K562 (cell line): Measurements from ENCODE around the gene AVPI1. TPM values are rescaled to one million over a fixed set of nuclear protein-coding genes. Genes with fewer than 3 reads are reported as not detected.

Experiments used
- ATAC-seq: fragments of 200-7000 bp; cut with Tn5 transposase; 3 replicates; pipeline ENCODE4 v1.9.1; 2020; ENCODE audit warnings: moderate library complexity
- BruUV-seq: library from RNA; stranded (reverse); fragments of 400-500 nt; replicated peaks from 2 replicates; lab custom pipeline; 2021; lab: Mats Ljungman, UMichigan
- CTCF ChIA-PET: fragments of 300-600 bp; formaldehyde crosslinking; extraction: SDS; loops from one replicate; lab custom pipeline; 2021; ENCODE audit warnings: low intra/inter-chr PET ratio; lab: Yijun Ruan, JAX
- POLR2A ChIA-PET: fragments of 300-600, 350-650 bp; sonication (Branson Sonifier 250); formaldehyde crosslinking; extraction: SDS; loops from one replicate; lab custom pipeline; 2021; ENCODE audit warnings: antibody characterized with exemption, inconsistent platforms; lab: Yijun Ruan, JAX
- DNase-seq, 4 experiments: peaks; one replicate each; pipeline versions ENCODE4 v3.0.0 to v3.0.0-alpha.2; 2011 to 2018; ENCODE audit warnings: low spot score in 3 of 4, mixed read lengths in 3 of 4; ENCODE audit errors: extremely low read depth in 1 of 4
- FAIRE-seq: peaks from 2 replicates; lab custom pipeline; 2011; peaks lifted over from hg19 to GRCh38; lab: Jason Lieb, UNC
- H2AFZ ChIP-seq: 2 replicates; pipeline ENCODE4 v1.6.0; 2011; ENCODE audit warnings: low read depth, low read length, control low read depth, inconsistent platforms
- H3K27ac ChIP-seq: fragments of 200-600 bp; 3 replicates; pipeline ENCODE4 v1.8.0; 2011; ENCODE audit warnings: low read depth, mild to moderate bottlenecking, control low read depth, inconsistent platforms, low read length, moderate library complexity, mixed read lengths; ENCODE audit errors: extremely low read depth
- H3K27me3 ChIP-seq, 2 experiments: fragments of 300-600 bp in 1 of 2; 2 replicates in 1 of 2; 3 replicates in 1 of 2; pipeline versions ENCODE4 v1.6.0 to v1.8.0; 2011; ENCODE audit warnings: inconsistent platforms in 2 of 2, low read length in 2 of 2, mild to moderate bottlenecking in 1 of 2, mixed read lengths in 1 of 2, moderate library complexity in 1 of 2; ENCODE audit not compliant: control insufficient read depth in 2 of 2, insufficient read depth in 2 of 2
- H3K36me3 ChIP-seq: fragments of 300-600 bp; 3 replicates; pipeline ENCODE4 v1.8.0; 2011; ENCODE audit warnings: mild to moderate bottlenecking, low read length, inconsistent platforms; ENCODE audit not compliant: control insufficient read depth, insufficient read depth
- H3K4me1 ChIP-seq, 2 experiments: fragments of 200-600 bp in 1 of 2; replicated peaks in 1 of 2; 2 replicates in 1 of 2; 3 replicates in 1 of 2; pipeline versions ENCODE4 v1.5.1 to v1.8.0; 2011; ENCODE audit warnings: inconsistent platforms in 2 of 2, low read length in 2 of 2, mild to moderate bottlenecking in 1 of 2, mixed read lengths in 1 of 2, moderate library complexity in 1 of 2; ENCODE audit not compliant: control insufficient read depth in 2 of 2, insufficient read depth in 2 of 2
- H3K4me2 ChIP-seq: 2 replicates; pipeline ENCODE4 v1.6.1; 2011; ENCODE audit warnings: low read length, control low read depth, inconsistent platforms, mixed read lengths; ENCODE audit not compliant: insufficient read depth
- H3K4me3 ChIP-seq: fragments of 200-600 bp; sonication (generic), shearing (Covaris generic); 2 replicates; pipeline ENCODE4 v1.5.1; 2016; ENCODE audit warnings: control low read depth, inconsistent platforms
- H3K79me2 ChIP-seq: fragments of 200-600 bp; 3 replicates; pipeline ENCODE4 v1.8.0; 2011; ENCODE audit warnings: low read length, inconsistent platforms; ENCODE audit not compliant: control insufficient read depth, insufficient read depth
- H3K9ac ChIP-seq, 2 experiments: 2 replicates each; pipeline versions ENCODE4 v1.6.0 to v1.6.1; 2011; ENCODE audit warnings: low read depth in 2 of 2, low read length in 2 of 2, control low read depth in 1 of 2, inconsistent platforms in 1 of 2, mild to moderate bottlenecking in 1 of 2, mixed read lengths in 1 of 2; ENCODE audit not compliant: insufficient read depth in 1 of 2
- H3K9me1 ChIP-seq: one replicate; pipeline ENCODE4 v1.6.0; 2011; ENCODE audit warnings: inconsistent platforms, mild to moderate bottlenecking, low read length, moderate library complexity; ENCODE audit not compliant: control insufficient read depth, insufficient read depth
- H3K9me3 ChIP-seq: replicated peaks from 2 replicates; pipeline ENCODE4 v1.5.1; 2011; ENCODE audit warnings: low read depth, low read length, inconsistent platforms; ENCODE audit not compliant: control insufficient read depth, insufficient read depth
- H4K20me1 ChIP-seq: replicated peaks from 2 replicates; pipeline ENCODE4 v1.6.1; 2011; ENCODE audit warnings: low read length, inconsistent platforms, mixed read lengths; ENCODE audit not compliant: control insufficient read depth, insufficient read depth
- ARID1B ChIP-seq: fragments of 450-650 bp; IDR thresholded peaks from 2 replicates; pipeline ENCODE4 v1.6.1; 2016; ENCODE audit warnings: antibody characterized with exemption, mild to moderate bottlenecking, inconsistent platforms
- SUPT5H ChIP-seq: fragments of 450-650 bp; IDR thresholded peaks from 2 replicates; pipeline ENCODE4 v1.6.1; 2016
- TSC22D4 ChIP-seq: fragments of 450-650 bp; IDR thresholded peaks from 2 replicates; pipeline ENCODE4 v1.6.1; 2016; ENCODE audit warnings: missing genetic modification characterization, missing biosample characterization, control low read depth
- ZNF274 ChIP-seq: IDR thresholded peaks from 2 replicates; pipeline ENCODE4 v1.6.1; 2011; ENCODE audit warnings: low read depth, mild to moderate bottlenecking, low read length, moderate library complexity, borderline replicate concordance
- WGBS: fragments of 100-300 bp; shearing (Covaris generic); methylation state at CpG from one replicate; pipeline ENCODE4 v1.1.6; 2016; ENCODE audit warnings: low coverage, mixed read lengths; ENCODE audit not compliant: insufficient coverage; ENCODE audit errors: missing lambda C conversion rate; 5-methylcytosine and 5-hydroxymethylcytosine counted together
- in situ Hi-C: fragments of 300-500 bp; cut with MboI; formaldehyde crosslinking; loops from 4 replicates; pipeline ENCODE4 v1.15.0; 2018; ENCODE audit warnings: inconsistent platforms, mixed read lengths
- intact Hi-C: fragments of 100-400 bp; cut with micrococcal nuclease; formaldehyde crosslinking; loops from 2 replicates; pipeline ENCODE4 v1.14.2; 2022
- polyA plus RNA-seq, 8 experiments: library from polyadenylated mRNA; depleted of rRNA in 4 of 8; stranded (reverse) in 5 of 8; unstranded in 3 of 8; fragments of >200 nt; fragmentation: Nextera tagmentation in 2 of 8; fragmentation: Illumina TruSeq in 1 of 8; extraction: Ambion mirVana in 2 of 8; extraction: Trizol in 1 of 8; gene quantifications; 2 replicates each; pipeline versions ENCODE4 v1.2.1 to v1.2.3, GENCODE V29; 2011 to 2014; ENCODE audit warnings: inconsistent platforms in 1 of 8, missing spikeins in 1 of 8
- total RNA-seq, 7 experiments: library from RNA; depleted of rRNA in 6 of 7; stranded (reverse); fragments of >200 nt in 6 of 7; fragmentation: Illumina TruSeq in 2 of 7; extraction: Trizol in 2 of 7; gene quantifications; 2 replicates each; pipeline versions ENCODE4 v1.2.1 to v1.2.3, GENCODE V29; 2011 to 2021; ENCODE audit warnings: low replicate concordance in 1 of 7
- TF ChIP-seq, protein P1 (sequence below): sonication (generic); formaldehyde crosslinking; IDR thresholded peaks from 2 replicates; pipeline ENCODE4 v1.8.0; 2022; ENCODE audit warnings: mild to moderate bottlenecking, missing genetic modification reagents
- TF ChIP-seq, protein P2 (sequence below): fragments of 450-650 bp; IDR thresholded peaks from 2 replicates; pipeline ENCODE4 v1.6.1; 2018; ENCODE audit not compliant: partially characterized antibody

Gene AVPI1
- total and polyA plus RNA-seq, 9 of the 15 experiments (the other 6 are each of a cell fraction or from before 2014, with no cell fraction given), result 0.90 to 10.4 (median 7.4) TPM

DNA sequence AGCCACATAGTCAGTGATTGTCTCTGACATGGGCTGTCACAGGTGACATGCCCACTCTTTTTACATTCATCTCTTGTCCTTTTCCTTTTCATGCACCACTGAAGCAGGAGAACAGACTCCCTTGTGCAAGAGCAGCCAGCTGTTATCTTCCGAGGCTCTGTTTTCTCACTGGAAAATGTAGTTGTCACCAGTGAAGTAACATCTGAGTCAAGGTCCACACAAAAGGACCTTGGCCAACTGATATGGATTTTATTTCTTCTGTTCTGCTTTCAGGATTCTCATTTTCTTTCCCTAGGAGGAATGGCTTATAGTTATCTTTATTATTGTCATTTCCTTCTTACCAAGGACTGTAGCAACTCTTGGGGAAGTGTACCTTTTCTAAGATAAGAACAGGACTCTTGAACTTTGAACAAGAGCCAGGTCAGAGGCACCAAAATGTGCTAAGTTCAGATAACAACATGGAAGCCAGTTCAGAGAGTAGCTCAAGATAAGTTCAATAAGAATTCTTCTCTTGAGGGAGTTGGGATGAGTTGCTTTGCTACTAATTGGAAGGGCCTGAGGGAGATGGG is 22.7 kb downstream of the AVPI1 start (continued):
- TF ChIP-seq SUPT5H (no peak), ARID1B (peak; percentile 97)

DNA sequence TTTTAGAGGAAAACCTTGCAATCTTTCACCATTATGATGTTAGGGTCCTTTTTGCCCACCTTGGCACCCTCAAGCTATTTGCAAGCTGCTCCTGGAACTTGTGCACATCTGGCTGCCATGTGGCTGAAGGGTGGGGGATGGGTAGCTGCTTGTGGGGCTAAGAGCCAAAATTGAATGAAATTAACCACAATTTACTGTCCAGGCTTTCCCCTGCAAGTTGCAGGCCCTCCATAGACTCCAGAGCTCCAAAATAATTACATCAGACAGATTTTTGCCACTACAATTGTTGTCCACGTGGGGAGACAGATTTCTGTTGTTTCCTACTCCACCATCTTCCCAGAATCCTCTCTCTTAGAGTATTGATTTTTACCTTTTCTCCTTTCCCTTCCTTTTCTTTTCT is 27.5 kb downstream of the AVPI1 start:
- ChIA-PET CTCF (no interaction called here), POLR2A (interaction anchor here (0.9 kb wide), 1 partner anchor 12 kb away, joined by 5 read pairs; no protein-coding TSS in a partner anchor)
- 88% methylated on average over 1 of the region's 1 CpG for WGBS
- Histone ChIP-seq H3K79me2 (peaks cover 3% of the 10 kb centered on the region; the same call in 2 of the 3 replicates), H3K9me1 (no peaks in the 10 kb centered on the region), H3K9me3 (no peaks in the 10 kb centered on the region), H3K4me2 (no peak overlapping the region), H3K4me3 (no peak overlapping the region), H3K27ac (no peak overlapping the region), H3K9ac (no peak overlapping the region), H2AFZ (no peak overlapping the region), H3K4me1 (peaks cover 13 to 24% of the 10 kb centered on the region in 2 experiments), H4K20me1 (0 out of 2 replicates have a peak, but pooled peaks cover 3% of the 10 kb centered on the region), H3K27me3 (no peaks in the 10 kb centered on the region), H3K36me3 (peaks cover 61% of the 10 kb centered on the region)
- no peak for DNase-seq
- intact Hi-C loops, result no loop called here
- FAIRE-seq, result no peak
- no TSS peak for BruUV-seq
- no peak for ATAC-seq
- in situ Hi-C loops, result no loop called here
- TF ChIP-seq ZNF274 (no peak), TSC22D4 (no peak)
- TF ChIP-seq, protein P1, sequence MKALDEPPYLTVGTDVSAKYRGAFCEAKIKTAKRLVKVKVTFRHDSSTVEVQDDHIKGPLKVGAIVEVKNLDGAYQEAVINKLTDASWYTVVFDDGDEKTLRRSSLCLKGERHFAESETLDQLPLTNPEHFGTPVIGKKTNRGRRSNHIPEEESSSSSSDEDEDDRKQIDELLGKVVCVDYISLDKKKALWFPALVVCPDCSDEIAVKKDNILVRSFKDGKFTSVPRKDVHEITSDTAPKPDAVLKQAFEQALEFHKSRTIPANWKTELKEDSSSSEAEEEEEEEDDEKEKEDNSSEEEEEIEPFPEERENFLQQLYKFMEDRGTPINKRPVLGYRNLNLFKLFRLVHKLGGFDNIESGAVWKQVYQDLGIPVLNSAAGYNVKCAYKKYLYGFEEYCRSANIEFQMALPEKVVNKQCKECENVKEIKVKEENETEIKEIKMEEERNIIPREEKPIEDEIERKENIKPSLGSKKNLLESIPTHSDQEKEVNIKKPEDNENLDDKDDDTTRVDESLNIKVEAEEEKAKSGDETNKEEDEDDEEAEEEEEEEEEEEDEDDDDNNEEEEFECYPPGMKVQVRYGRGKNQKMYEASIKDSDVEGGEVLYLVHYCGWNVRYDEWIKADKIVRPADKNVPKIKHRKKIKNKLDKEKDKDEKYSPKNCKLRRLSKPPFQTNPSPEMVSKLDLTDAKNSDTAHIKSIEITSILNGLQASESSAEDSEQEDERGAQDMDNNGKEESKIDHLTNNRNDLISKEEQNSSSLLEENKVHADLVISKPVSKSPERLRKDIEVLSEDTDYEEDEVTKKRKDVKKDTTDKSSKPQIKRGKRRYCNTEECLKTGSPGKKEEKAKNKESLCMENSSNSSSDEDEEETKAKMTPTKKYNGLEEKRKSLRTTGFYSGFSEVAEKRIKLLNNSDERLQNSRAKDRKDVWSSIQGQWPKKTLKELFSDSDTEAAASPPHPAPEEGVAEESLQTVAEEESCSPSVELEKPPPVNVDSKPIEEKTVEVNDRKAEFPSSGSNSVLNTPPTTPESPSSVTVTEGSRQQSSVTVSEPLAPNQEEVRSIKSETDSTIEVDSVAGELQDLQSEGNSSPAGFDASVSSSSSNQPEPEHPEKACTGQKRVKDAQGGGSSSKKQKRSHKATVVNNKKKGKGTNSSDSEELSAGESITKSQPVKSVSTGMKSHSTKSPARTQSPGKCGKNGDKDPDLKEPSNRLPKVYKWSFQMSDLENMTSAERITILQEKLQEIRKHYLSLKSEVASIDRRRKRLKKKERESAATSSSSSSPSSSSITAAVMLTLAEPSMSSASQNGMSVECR (CRISPR knock-in tag), result no peak
- TF ChIP-seq, protein P2, sequence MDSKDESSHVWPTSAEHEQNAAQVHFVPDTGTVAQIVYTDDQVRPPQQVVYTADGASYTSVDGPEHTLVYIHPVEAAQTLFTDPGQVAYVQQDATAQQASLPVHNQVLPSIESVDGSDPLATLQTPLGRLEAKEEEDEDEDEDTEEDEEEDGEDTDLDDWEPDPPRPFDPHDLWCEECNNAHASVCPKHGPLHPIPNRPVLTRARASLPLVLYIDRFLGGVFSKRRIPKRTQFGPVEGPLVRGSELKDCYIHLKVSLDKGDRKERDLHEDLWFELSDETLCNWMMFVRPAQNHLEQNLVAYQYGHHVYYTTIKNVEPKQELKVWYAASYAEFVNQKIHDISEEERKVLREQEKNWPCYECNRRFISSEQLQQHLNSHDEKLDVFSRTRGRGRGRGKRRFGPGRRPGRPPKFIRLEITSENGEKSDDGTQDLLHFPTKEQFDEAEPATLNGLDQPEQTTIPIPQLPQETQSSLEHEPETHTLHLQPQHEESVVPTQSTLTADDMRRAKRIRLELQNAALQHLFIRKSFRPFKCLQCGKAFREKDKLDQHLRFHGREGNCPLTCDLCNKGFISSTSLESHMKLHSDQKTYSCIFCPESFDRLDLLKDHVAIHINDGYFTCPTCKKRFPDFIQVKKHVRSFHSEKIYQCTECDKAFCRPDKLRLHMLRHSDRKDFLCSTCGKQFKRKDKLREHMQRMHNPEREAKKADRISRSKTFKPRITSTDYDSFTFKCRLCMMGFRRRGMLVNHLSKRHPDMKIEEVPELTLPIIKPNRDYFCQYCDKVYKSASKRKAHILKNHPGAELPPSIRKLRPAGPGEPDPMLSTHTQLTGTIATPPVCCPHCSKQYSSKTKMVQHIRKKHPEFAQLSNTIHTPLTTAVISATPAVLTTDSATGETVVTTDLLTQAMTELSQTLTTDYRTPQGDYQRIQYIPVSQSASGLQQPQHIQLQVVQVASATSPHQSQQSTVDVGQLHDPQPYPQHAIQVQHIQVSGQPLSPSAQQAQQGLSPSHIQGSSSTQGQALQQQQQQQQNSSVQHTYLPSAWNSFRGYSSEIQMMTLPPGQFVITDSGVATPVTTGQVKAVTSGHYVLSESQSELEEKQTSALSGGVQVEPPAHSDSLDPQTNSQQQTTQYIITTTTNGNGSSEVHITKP, result no peak
